Mesenchymal stem cell (in vitro differentiated cells and primary cell): ENCODE results near the gene PFKP.

Source experiments
- DNase-seq: peaks from one replicate; pipeline ENCODE4 v3.0.0-alpha.2; 2013
- H2AFZ ChIP-seq: one replicate; pipeline ENCODE4 v1.6.1; 2013; ENCODE audit warnings: low read depth, mild to moderate bottlenecking, control low read depth, inconsistent platforms, low read length, moderate library complexity
- H2AK5ac ChIP-seq: 2 replicates; pipeline ENCODE4 v1.6.1; 2013; ENCODE audit warnings: low read length, moderate library complexity, mild to moderate bottlenecking, inconsistent platforms; ENCODE audit not compliant: severe bottlenecking
- H2BK120ac ChIP-seq: one replicate; pipeline ENCODE4 v1.6.1; 2013; ENCODE audit warnings: low read depth, mild to moderate bottlenecking, inconsistent platforms, low read length, moderate library complexity
- H2BK12ac ChIP-seq, 2 experiments: one replicate each; pipeline ENCODE4 v1.6.1; 2013; ENCODE audit warnings: inconsistent platforms in 2 of 2, low read length in 2 of 2, mild to moderate bottlenecking in 2 of 2, moderate library complexity in 2 of 2, control low read depth in 1 of 2
- H2BK15ac ChIP-seq: one replicate; pipeline ENCODE4 v1.6.1; 2013; ENCODE audit warnings: mild to moderate bottlenecking, low read depth, inconsistent platforms; ENCODE audit not compliant: poor library complexity, severe bottlenecking
- H2BK5ac ChIP-seq: 2 replicates; pipeline ENCODE4 v1.6.1; 2013; ENCODE audit warnings: low read depth, mild to moderate bottlenecking, low read length, control low read depth, inconsistent platforms; ENCODE audit not compliant: poor library complexity, severe bottlenecking
- H3K14ac ChIP-seq, 2 experiments: one replicate each; pipeline ENCODE4 v1.6.1; 2013; ENCODE audit warnings: inconsistent platforms in 2 of 2, low read length in 2 of 2, control low read depth in 1 of 2, mild to moderate bottlenecking in 1 of 2, moderate library complexity in 1 of 2
- H3K18ac ChIP-seq, 2 experiments: one replicate each; pipeline ENCODE4 v1.6.1; 2013; ENCODE audit warnings: inconsistent platforms in 2 of 2, low read length in 2 of 2, control low read depth in 1 of 2, low read depth in 1 of 2, mild to moderate bottlenecking in 1 of 2
- H3K23ac ChIP-seq, 2 experiments: one replicate each; pipeline ENCODE4 v1.6.1; 2013; ENCODE audit warnings: inconsistent platforms in 2 of 2, low read length in 2 of 2, mild to moderate bottlenecking in 2 of 2, moderate library complexity in 2 of 2, control low read depth in 1 of 2
- H3K27ac ChIP-seq: 2 replicates; pipeline ENCODE4 v1.5.1; 2013; ENCODE audit warnings: mild to moderate bottlenecking, moderate library complexity, low read length, control low read depth, inconsistent platforms; ENCODE audit not compliant: poor library complexity, severe bottlenecking
- H3K27me3 ChIP-seq, 2 experiments: 2 replicates each; pipeline versions ENCODE4 v1.6.1 to v1.7.0; 2013; ENCODE audit warnings: low read length in 2 of 2, mild to moderate bottlenecking in 2 of 2, moderate library complexity in 2 of 2, control low read depth in 1 of 2, inconsistent platforms in 1 of 2; ENCODE audit not compliant: control insufficient read depth in 1 of 2, insufficient read depth in 1 of 2
- H3K36me3 ChIP-seq, 2 experiments: 2 replicates each; pipeline versions ENCODE4 v1.6.1 to v1.7.0; 2013; ENCODE audit warnings: low read length in 2 of 2, control low read depth in 1 of 2, inconsistent platforms in 1 of 2, low read depth in 1 of 2, mild to moderate bottlenecking in 1 of 2; ENCODE audit not compliant: insufficient read depth in 2 of 2, control insufficient read depth in 1 of 2
- H3K4ac ChIP-seq, 2 experiments: one replicate each; pipeline ENCODE4 v1.6.1; 2013; ENCODE audit warnings: inconsistent platforms in 2 of 2, low read length in 2 of 2, mild to moderate bottlenecking in 2 of 2, moderate library complexity in 2 of 2, control low read depth in 1 of 2, low read depth in 1 of 2
- H3K4me1 ChIP-seq: 2 replicates; pipeline ENCODE4 v1.6.1; 2013; ENCODE audit warnings: low read depth, low read length, control low read depth; ENCODE audit not compliant: control insufficient read depth, insufficient read depth
- H3K4me2 ChIP-seq: 2 replicates; pipeline ENCODE4 v1.6.1; 2013; ENCODE audit warnings: low read length, mild to moderate bottlenecking, inconsistent platforms; ENCODE audit not compliant: poor library complexity, severe bottlenecking
- H3K4me3 ChIP-seq, 2 experiments: 2 replicates each; pipeline versions ENCODE4 v1.5.1 to v1.7.0; 2013; ENCODE audit warnings: low read length in 2 of 2, mild to moderate bottlenecking in 2 of 2, control low read depth in 1 of 2, low read depth in 1 of 2; ENCODE audit not compliant: insufficient read depth in 1 of 2
- H3K79me1 ChIP-seq: replicated peaks from 2 replicates; pipeline ENCODE4 v1.6.1; 2013; ENCODE audit warnings: mild to moderate bottlenecking, control low read depth, low read length, inconsistent platforms; ENCODE audit not compliant: poor library complexity, severe bottlenecking
- H3K9ac ChIP-seq: 2 replicates; pipeline ENCODE4 v1.7.0; 2013; ENCODE audit warnings: mild to moderate bottlenecking, low read length, moderate library complexity
- H3K9me3 ChIP-seq: 2 replicates; pipeline ENCODE4 v1.7.0; 2013; ENCODE audit warnings: mild to moderate bottlenecking, low read length; ENCODE audit not compliant: control insufficient read depth
- H4K8ac ChIP-seq: one replicate; pipeline ENCODE4 v1.6.1; 2013; ENCODE audit warnings: inconsistent platforms, mild to moderate bottlenecking, low read length, moderate library complexity
- H4K91ac ChIP-seq: one replicate; pipeline ENCODE4 v1.6.1; 2013; ENCODE audit warnings: mild to moderate bottlenecking, low read length, inconsistent platforms
- WGBS: methylation state at CpG from one replicate; pipeline ENCODE4 v1.1.7; 2013; ENCODE audit warnings: mixed read lengths; 5-methylcytosine and 5-hydroxymethylcytosine counted together

The PFKP gene

DNA sequence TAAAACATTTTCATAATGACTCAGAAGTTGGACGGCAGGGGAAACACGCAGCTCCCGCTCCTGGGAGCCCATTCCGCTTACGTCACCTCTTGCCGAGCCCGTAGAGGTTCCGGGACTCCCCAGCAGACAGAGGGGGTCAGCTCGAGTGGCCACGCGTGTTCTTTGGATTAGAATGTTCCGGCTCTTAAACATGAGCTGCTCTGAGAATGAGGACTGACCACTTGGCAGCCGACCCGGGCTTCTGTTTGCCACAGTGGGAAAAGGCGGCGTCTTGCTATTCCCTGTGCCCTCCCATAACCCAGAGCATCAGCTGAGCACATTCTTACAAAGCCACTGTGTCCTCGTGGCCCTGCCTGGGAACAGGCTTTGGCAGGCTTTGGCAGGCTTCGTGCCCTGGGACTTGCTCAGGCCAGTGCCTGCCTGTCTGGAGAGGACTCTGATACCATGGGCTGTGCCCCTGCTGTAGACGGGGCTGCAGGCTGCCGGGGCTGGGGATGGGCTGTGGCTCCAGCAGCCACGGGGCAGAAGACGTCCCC, 40.1 kb downstream of the PFKP start:
- no peaks in the 10 kb centered on the region for H3K9me3 ChIP-seq
- H4K8ac ChIP-seq, result no peak overlapping the region
- DNase-seq, result no peak
- peak overlapping the region; percentile 90 for H3K9ac ChIP-seq
- peak overlapping the region in 1 of 2 experiments; percentile 50 for H3K4me3 ChIP-seq
- peaks cover 51 to 55% of the 10 kb centered on the region in 2 experiments for H3K36me3 ChIP-seq
- peaks cover 48% of the 10 kb centered on the region for H3K4me1 ChIP-seq
- no peak overlapping the region for H2BK15ac ChIP-seq
- peak overlapping the region; percentile 5 for H2AK5ac ChIP-seq
- H4K91ac ChIP-seq, result no peak overlapping the region
- H2BK5ac ChIP-seq, result peak overlapping the region; percentile 47
- H2BK120ac ChIP-seq, result no peak overlapping the region
- no peak overlapping the region for H3K14ac ChIP-seq
- H3K27me3 ChIP-seq, result no peaks in the 10 kb centered on the region
- H3K4me2 ChIP-seq, result peak overlapping the region; percentile 26
- no peak overlapping the region for H3K18ac ChIP-seq
- WGBS, result 97% methylated on average over 22 of the region's 22 CpGs
- peak overlapping the region; percentile 91 for H3K27ac ChIP-seq
- peaks cover 20% of the 10 kb centered on the region for H3K79me1 ChIP-seq
- H3K23ac ChIP-seq, result no peak overlapping the region
- H2AFZ ChIP-seq, result no peak overlapping the region
- H3K4ac ChIP-seq, result no peak overlapping the region
- H2BK12ac ChIP-seq, result no peak overlapping the region

GRCh38 chr10:3108033-3108432, 40.7 kb downstream of the PFKP start:
- no peak overlapping the region for H2AFZ ChIP-seq
- H2BK120ac ChIP-seq, result no peak overlapping the region
- peak overlapping the region; percentile 47 for H2BK5ac ChIP-seq
- H4K8ac ChIP-seq, result no peak overlapping the region
- peaks cover 51% of the 10 kb centered on the region for H3K4me1 ChIP-seq
- H3K23ac ChIP-seq, result no peak overlapping the region
- H3K4ac ChIP-seq, result no peak overlapping the region
- H3K18ac ChIP-seq, result no peak overlapping the region
- over 99% methylated on average over 8 of the region's 8 CpGs for WGBS
- no peak overlapping the region for H4K91ac ChIP-seq
- no peak for DNase-seq
- H3K9me3 ChIP-seq, result no peaks in the 10 kb centered on the region
- H3K4me3 ChIP-seq, result no peak overlapping the region
- peak overlapping the region; percentile 90 for H3K9ac ChIP-seq
- H3K14ac ChIP-seq, result no peak overlapping the region
- H3K27me3 ChIP-seq, result no peaks in the 10 kb centered on the region
- H3K79me1 ChIP-seq, result peaks cover 18% of the 10 kb centered on the region
- H2BK12ac ChIP-seq, result no peak overlapping the region
- no peak overlapping the region for H3K4me2 ChIP-seq
- peak overlapping the region; percentile 87 for H2AK5ac ChIP-seq
- peaks cover 53 to 56% of the 10 kb centered on the region in 2 experiments for H3K36me3 ChIP-seq
- H3K27ac ChIP-seq, result peak overlapping the region; percentile 91
- H2BK15ac ChIP-seq, result no peak overlapping the region

DNA sequence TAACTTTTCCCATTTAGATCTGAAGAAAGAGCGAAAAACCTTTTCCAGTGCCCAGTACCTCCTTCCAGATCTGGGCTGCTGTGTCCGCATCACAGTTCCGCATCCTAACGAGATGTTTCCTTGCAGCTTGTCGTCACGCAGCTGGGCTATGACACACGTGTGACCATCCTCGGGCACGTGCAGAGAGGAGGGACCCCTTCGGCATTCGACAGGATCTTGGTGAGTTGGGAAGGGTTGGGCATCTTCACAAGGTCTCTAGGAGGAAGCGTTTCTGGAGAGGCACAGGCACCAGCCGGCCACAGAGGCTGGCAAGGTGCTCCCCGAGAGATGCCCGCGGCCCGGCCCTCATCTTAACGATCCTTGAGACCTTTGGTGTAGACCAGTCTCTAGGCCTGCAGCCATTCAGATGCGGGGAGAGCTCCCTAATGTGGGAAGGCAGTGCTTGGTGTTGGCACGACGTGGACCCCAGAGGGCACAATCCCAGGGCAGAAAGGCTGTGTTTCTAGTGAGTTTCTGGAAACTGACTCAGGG, 41.3 kb downstream of the PFKP start:
- H4K8ac ChIP-seq, result no peak overlapping the region
- H3K4ac ChIP-seq, result no peak overlapping the region
- peaks cover 19% of the 10 kb centered on the region for H3K79me1 ChIP-seq
- no peak overlapping the region for H3K18ac ChIP-seq
- no peak overlapping the region for H2BK120ac ChIP-seq
- no peak overlapping the region for H2BK12ac ChIP-seq
- no peak overlapping the region for H2BK5ac ChIP-seq
- H3K9me3 ChIP-seq, result no peaks in the 10 kb centered on the region
- 94% methylated on average over 20 of the region's 21 CpGs for WGBS
- H3K9ac ChIP-seq, result no peak overlapping the region
- peak overlapping the region; percentile 4 for H2AK5ac ChIP-seq
- H3K23ac ChIP-seq, result no peak overlapping the region
- peaks cover 57% of the 10 kb centered on the region in 2 experiments for H3K36me3 ChIP-seq
- no peak overlapping the region for H3K27ac ChIP-seq
- H3K4me3 ChIP-seq, result no peak overlapping the region
- no peak overlapping the region for H3K4me2 ChIP-seq
- no peak overlapping the region for H3K14ac ChIP-seq
- H2BK15ac ChIP-seq, result no peak overlapping the region
- no peaks in the 10 kb centered on the region for H3K27me3 ChIP-seq
- peaks cover 52% of the 10 kb centered on the region for H3K4me1 ChIP-seq
- DNase-seq, result no peak
- no peak overlapping the region for H2AFZ ChIP-seq
- H4K91ac ChIP-seq, result no peak overlapping the region

DNA sequence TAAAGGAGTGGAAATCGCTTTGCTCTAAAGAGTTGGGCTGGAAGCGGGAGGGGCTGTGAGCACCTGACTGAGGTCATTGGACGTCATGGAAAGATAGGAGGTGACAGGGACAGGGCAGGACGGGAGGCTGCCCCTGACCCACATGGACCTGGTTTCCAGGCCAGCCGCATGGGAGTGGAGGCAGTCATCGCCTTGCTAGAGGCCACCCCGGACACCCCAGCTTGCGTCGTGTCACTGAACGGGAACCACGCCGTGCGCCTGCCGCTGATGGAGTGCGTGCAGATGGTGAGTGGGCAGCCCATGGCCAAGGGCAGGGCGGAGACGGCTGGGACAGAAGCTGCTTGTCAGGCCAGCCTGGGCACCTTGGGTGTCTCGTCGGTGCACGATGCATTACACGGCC, 41.8 kb downstream of the PFKP start:
- H2BK120ac ChIP-seq, result no peak overlapping the region
- no peak overlapping the region for H4K8ac ChIP-seq
- no peaks in the 10 kb centered on the region for H3K27me3 ChIP-seq
- H3K36me3 ChIP-seq, result peaks cover 54 to 56% of the 10 kb centered on the region in 2 experiments
- DNase-seq, result no peak
- no peak overlapping the region for H3K23ac ChIP-seq
- H3K9me3 ChIP-seq, result no peaks in the 10 kb centered on the region
- H2AK5ac ChIP-seq, result no peak overlapping the region
- no peak overlapping the region for H2BK5ac ChIP-seq
- no peak overlapping the region for H3K4me2 ChIP-seq
- H3K14ac ChIP-seq, result no peak overlapping the region
- H3K4ac ChIP-seq, result no peak overlapping the region
- peaks cover 20% of the 10 kb centered on the region for H3K79me1 ChIP-seq
- peak overlapping the region; percentile 30 for H4K91ac ChIP-seq
- peaks cover 51% of the 10 kb centered on the region for H3K4me1 ChIP-seq
- no peak overlapping the region for H2BK15ac ChIP-seq
- WGBS, result 96% methylated on average over 21 of the region's 21 CpGs
- H3K27ac ChIP-seq, result no peak overlapping the region
- H2AFZ ChIP-seq, result no peak overlapping the region
- H2BK12ac ChIP-seq, result peak overlapping the region in 1 of 2 experiments; percentile 7
- H3K18ac ChIP-seq, result no peak overlapping the region
- no peak overlapping the region for H3K4me3 ChIP-seq
- no peak overlapping the region for H3K9ac ChIP-seq
